Kidney tubule cell (primary cell): ENCODE results near the gene GREB1L.

Experiments
- DNase-seq: peaks from one replicate; pipeline ENCODE4 v3.0.0-alpha.2; 2018; ENCODE audit warnings: low spot score

Gene GREB1L

DNA sequence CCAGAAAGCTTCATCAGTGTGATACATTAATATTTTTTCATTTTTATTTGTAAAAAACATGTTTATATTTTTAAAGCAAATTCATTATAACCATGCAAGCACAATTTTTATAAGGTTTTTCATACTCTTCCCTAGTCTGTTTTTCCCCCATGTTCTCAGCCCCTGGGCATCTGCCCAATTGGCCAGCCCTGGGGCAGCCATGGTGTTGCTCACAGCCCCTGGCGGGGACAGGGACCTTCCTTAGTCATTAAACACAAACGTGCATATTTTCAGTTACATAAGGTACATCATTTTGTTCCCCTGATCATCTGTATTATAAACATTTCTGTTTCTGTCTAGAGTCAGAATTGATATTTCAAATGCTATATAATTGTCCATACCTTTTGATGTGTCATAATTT, 208.5 kb downstream of the GREB1L start:
- no peak for DNase-seq

DNA sequence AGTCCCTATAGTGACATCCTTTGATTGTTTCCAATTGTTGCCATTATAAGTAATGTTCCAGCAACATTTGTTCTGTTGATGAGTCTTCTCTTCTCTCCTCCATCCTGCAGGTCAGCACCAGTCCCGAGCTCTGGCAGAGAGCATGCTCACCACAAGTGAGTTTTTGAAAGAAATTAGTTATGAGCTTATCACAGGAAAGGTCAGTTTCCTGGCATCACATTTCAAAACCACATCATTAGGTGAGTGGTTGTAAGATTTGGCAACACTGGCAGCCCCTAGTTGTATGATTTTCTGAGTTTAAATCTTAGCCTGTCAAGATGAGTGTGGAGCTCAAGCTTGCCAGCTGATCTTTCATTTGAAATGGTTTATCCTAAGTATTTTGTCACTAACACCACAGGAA, 208.9 kb downstream of the GREB1L start:
- DNase-seq = no peak

DNA sequence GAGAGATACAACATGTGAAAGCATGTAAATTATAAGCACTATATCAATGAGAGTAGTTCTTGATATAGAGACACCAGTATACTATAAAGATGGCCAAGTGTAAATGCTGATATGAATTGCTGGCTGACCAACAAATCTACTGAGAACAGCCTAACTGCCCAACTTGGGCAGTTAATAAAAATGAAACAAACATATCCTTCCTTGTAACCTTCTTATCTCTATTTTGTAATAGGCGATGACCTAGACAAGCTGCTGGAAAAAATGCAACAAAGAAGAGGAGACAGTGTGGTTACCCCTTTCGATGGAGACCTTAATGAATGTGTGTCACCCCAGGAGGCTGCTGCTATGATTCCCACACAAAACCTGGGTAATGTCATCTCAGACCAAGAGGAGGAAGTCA, 209.8 kb downstream of the GREB1L start:
- no peak for DNase-seq

DNA sequence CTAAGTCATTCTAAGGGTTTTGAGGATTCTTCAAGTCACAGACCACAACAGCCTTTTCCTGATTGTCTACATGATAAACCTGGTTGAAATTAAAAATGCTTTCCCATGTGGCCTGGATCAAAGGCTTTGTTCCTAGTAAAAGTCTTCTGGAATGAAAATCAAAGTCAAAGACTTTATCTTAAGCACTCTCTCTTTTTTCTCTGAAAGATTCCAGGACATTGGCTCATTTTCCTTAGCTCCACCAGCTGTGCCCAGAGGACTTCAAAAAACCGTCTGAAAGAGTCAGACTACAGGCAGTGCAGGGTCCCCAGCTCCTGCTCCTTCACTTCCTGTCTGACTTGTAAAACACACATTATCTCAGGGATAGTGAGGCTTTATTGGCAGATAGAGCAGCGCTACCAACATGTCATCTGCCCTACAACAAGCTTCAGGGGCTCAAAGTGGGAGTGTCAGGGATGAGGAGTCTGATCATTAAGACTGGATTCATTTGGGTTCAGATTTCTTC, 210.3 kb downstream of the GREB1L start:
- no peak for DNase-seq

DNA sequence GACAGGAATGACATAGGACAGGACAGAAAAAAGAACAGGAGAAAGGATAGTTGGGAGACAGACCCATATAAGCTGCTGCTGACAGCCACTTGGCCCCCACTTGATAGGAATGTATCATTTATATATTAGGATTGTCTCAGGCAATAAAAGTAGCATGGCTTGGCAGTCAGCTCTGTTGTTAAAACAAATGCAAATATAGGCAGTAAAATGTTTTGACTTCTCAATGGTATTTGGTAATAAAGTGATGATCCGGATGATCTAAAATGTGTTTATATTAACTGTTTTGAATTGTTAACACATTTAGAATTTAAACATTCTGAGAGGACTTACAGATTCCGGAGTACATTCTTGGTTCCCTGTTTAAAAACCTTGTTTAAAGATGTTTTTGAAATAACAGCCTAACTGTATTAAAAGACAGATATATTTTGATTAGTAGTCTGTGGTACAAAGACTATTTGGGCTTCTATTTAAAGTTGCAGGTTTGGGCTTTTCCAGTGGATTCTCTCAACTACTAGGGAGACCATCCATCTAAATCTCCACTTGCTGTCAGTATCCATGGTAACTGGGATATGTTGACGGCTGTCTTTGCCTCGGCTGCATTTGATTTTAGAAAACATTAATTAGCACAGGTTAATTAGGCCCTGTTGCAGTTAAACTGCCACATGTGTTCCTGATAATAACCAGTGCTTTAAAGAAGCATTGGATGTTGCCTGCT, 210.9 kb downstream of the GREB1L start:
- DNase-seq = no peak

- DNase-seq = peak; percentile 84
These were observed 211.5 kb downstream of the GREB1L start for GRCh38 chr18:21453511-21453901.

GRCh38 chr18:21454725-21455124, 212.7 kb downstream of the GREB1L start:
- no peak for DNase-seq

GRCh38 chr18:21456428-21457178, 214.6 kb downstream of the GREB1L start:
- no peak for DNase-seq

- no peak for DNase-seq
These were observed 215.1 kb downstream of the GREB1L start for GRCh38 chr18:21457179-21457535.

DNA sequence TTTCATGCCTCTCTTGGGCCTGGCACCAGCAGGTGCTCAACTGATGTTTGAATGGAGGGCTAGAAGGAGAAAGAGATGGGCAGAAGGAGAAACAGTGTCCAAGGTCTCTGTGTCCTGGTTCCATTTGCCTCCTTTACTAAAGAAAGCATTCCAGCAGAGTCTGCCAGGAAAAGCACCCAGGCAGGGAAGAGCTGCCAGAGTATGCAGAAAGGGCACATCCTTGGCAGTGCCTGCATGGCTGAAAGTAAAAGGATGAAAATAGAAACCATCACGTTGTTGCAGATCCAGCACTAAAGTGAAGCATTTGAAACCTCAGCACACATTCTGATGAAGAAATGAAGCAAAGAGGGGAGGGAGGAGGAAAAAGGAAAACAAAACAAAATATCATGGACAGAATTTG, 216.3 kb downstream of the GREB1L start:
- DNase-seq = no peak

GRCh38 chr18:21458788-21459187, 216.8 kb downstream of the GREB1L start:
- no peak for DNase-seq

GRCh38 chr18:21459706-21460286, 217.8 kb downstream of the GREB1L start:
- DNase-seq = no peak

- DNase-seq = no peak
These were observed 219.4 kb downstream of the GREB1L start for GRCh38 chr18:21461460-21461859.

- DNase-seq = no peak
These were observed 221.7 kb downstream of the GREB1L start for GRCh38 chr18:21463718-21464117.

GRCh38 chr18:21468514-21469164, 226.6 kb downstream of the GREB1L start:
- DNase-seq = no peak

DNA sequence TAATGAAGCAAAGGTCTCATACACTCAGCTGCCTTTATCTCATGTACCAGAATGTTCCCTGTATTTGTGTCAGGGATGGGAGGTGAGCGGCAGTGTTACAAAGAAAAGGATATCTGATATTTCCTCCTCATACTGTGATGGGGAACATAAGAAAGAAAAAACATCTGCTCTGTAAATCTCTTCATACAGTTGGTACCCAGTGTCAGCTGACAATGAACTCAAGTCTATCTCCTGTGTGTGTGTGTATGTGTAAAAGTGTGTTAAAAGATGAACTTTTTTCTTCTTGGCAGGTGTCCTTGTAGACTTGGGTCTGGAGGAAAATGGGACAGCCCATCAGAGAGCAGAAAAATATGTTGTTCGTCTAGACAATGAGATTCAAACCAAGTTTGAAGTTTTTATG, 230.7 kb downstream of the GREB1L start:
- DNase-seq = no peak

DNA sequence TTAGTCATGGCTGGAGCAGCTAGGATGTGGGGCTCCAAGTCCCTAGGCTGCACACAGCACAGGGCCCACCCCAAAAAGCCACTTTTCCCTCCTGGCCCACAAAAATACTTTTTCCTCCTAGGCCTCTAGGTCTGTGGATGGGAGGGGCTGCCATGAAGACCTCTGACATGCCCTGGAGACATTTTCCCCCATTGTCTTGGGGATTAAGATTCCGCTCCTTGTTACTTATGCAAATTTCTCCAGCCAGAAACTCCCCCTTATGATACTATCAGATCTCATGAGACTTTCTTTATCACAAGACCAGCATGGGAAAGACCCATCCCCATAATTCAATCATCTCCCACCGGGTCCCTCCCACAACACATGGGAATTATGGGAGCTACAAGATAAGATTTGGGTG, 232.6 kb downstream of the GREB1L start:
- DNase-seq = no peak

GRCh38 chr18:21479721-21480120, 237.7 kb downstream of the GREB1L start:
- DNase-seq = peak; percentile 16

DNA sequence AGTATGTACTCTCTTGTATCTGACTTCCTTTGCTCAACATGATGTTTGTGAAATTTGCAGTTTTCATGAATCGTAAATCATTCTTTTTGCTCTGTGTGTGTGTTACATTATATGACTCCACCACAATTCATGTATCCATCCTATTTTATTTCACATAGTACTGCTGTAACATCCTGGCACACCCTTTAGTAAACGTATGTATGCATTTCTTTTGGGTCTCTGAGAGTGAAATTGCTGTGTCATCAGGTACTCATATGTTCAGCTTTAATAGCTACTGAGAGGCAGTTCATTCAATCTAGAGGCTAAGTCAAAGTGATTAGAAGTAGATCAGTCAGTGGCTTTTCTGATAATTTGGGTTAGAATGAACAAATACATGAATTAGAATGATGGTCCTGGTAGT, 239.7 kb downstream of the GREB1L start:
- no peak for DNase-seq

- no peak for DNase-seq
These were observed 241.0 kb downstream of the GREB1L start for GRCh38 chr18:21483051-21483450.

GRCh38 chr18:21484851-21485636, 243.0 kb downstream of the GREB1L start:
- DNase-seq = no peak

DNA sequence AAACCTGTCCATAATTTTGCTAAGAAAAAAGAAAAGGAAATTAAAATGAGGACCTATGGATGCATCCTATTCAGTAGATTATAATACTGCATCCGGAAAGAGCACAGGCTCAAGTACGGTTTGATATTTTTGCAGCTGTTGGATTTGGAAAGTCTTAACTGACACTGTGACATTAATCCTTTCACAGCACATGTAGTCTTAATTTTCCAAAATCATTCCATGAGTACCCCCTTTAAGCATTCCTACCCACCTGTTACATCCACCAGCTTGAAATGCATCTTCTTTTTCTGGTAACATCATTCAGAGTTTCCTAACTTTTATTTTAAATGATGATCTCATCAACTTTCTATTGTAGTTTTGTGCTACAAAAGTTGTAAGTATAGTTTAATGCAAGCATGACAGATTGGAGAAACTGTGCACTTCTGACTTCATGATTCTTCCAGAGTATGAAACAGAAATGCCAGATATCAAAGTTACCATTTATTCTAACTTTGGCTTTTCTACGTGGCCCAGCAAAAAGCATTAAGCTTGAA, 244.9 kb downstream of the GREB1L start:
- no peak for DNase-seq
